Nephron progenitor cell (in vitro differentiated cells): ENCODE results near the gene TYMS.

Experiments
- DNase-seq: peaks from one replicate; pipeline ENCODE4 v3.0.0; 2021
- H3K27ac Mint-ChIP-seq: 2 replicates; pipeline ENCODE4 v1.8.0; 2021; ENCODE audit warnings: mild to moderate bottlenecking, moderate library complexity, mixed read lengths
- H3K27me3 Mint-ChIP-seq: 2 replicates; pipeline ENCODE4 v1.8.0; 2021; ENCODE audit warnings: mild to moderate bottlenecking, low read depth, mixed read lengths; ENCODE audit not compliant: poor library complexity
- H3K36me3 Mint-ChIP-seq: 2 replicates; pipeline ENCODE4 v1.8.0; 2021; ENCODE audit warnings: low read depth, mixed read lengths
- H3K4me1 Mint-ChIP-seq: 2 replicates; pipeline ENCODE4 v1.8.0; 2021; ENCODE audit warnings: mixed read lengths
- H3K4me3 Mint-ChIP-seq: 2 replicates; pipeline ENCODE4 v1.8.0; 2021; ENCODE audit warnings: mild to moderate bottlenecking, moderate library complexity, mixed read lengths
- H3K9me3 Mint-ChIP-seq: 2 replicates; pipeline ENCODE4 v1.8.0; 2021; ENCODE audit warnings: mild to moderate bottlenecking, moderate library complexity, mixed read lengths
- TF ChIP-seq, protein P1 (sequence below): fragments of 200-600 bp; sonication (generic); IDR thresholded peaks from 2 replicates; pipeline ENCODE4 v1.5.0; 2021; ENCODE audit warnings: antibody characterized with exemption

Gene TYMS

DNA sequence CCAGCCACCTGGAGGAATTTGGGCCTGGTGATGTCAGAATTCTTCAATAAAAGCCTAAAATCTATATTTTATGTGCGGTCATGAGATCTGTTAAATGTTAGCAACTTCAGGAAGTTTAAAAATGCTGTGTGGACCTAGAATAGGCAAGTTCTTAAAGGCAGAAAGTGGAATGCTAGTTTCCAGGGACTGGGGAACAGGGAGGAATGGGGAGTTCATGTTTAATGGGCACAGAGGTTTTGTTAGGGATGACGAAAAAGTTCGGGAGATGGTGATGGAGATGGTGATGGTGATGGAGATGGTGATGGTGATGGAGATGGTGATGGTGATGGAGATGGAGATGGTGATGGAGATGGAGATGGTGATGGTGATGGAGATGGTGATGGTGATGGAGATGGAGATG, 9.2 kb downstream of the TYMS start:
- H3K27me3 Mint-ChIP-seq: no peaks in the 10 kb centered on the region
- H3K4me3 Mint-ChIP-seq: no peak overlapping the region
- no peak overlapping the region for H3K27ac Mint-ChIP-seq
- H3K36me3 Mint-ChIP-seq: peaks cover 79% of the 10 kb centered on the region
- peaks cover 34% of the 10 kb centered on the region for H3K9me3 Mint-ChIP-seq
- H3K4me1 Mint-ChIP-seq: no peaks in the 10 kb centered on the region
- TF ChIP-seq, protein P1, sequence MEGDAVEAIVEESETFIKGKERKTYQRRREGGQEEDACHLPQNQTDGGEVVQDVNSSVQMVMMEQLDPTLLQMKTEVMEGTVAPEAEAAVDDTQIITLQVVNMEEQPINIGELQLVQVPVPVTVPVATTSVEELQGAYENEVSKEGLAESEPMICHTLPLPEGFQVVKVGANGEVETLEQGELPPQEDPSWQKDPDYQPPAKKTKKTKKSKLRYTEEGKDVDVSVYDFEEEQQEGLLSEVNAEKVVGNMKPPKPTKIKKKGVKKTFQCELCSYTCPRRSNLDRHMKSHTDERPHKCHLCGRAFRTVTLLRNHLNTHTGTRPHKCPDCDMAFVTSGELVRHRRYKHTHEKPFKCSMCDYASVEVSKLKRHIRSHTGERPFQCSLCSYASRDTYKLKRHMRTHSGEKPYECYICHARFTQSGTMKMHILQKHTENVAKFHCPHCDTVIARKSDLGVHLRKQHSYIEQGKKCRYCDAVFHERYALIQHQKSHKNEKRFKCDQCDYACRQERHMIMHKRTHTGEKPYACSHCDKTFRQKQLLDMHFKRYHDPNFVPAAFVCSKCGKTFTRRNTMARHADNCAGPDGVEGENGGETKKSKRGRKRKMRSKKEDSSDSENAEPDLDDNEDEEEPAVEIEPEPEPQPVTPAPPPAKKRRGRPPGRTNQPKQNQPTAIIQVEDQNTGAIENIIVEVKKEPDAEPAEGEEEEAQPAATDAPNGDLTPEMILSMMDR: no peak
- DNase-seq: no peak

DNA sequence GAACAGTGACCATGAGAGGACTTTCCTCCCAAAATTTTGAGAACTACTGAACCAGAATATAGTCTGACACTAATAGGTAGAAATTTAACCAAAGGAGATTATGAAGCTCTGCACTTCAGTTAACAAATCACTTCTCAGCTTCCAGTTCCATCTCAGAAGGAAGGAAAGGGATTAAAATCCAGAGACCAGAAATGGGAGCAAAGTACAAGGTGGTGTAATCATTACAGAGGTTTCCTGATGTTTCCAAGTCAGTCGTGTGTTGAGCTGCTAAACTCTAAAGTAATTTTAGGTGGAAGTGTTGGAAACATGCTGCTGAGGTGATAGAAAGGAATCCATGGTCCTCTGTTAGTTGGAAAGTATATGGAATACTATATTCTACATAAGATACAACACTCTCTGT, 10.8 kb downstream of the TYMS start:
- peaks cover 76% of the 10 kb centered on the region for H3K36me3 Mint-ChIP-seq
- peaks cover 23% of the 10 kb centered on the region for H3K9me3 Mint-ChIP-seq
- H3K27ac Mint-ChIP-seq: peak overlapping the region; percentile 40
- DNase-seq: no peak
- no peaks in the 10 kb centered on the region for H3K27me3 Mint-ChIP-seq
- no peak overlapping the region for H3K4me3 Mint-ChIP-seq
- no peaks in the 10 kb centered on the region for H3K4me1 Mint-ChIP-seq
- TF ChIP-seq, protein P1: no peak

DNA sequence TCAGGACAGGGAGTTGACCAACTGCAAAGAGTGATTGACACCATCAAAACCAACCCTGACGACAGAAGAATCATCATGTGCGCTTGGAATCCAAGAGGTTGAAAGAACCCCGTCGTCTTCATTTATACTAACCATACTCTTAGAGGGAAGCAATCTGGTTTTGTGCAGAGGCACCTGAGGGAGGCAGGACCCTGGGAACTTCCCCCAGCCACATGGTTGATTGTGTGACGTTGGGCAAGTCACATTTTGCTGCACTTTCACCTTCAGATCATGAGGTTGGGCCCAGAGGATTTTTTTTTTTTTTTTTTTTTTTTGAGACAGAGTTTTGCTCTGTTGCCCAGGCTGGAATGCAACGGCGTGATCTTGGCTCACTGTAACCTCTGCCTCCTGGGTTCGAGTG, 11.6 kb downstream of the TYMS start:
- H3K36me3 Mint-ChIP-seq: peaks cover 70% of the 10 kb centered on the region
- TF ChIP-seq, protein P1: no peak
- H3K4me3 Mint-ChIP-seq: no peak overlapping the region

DNA sequence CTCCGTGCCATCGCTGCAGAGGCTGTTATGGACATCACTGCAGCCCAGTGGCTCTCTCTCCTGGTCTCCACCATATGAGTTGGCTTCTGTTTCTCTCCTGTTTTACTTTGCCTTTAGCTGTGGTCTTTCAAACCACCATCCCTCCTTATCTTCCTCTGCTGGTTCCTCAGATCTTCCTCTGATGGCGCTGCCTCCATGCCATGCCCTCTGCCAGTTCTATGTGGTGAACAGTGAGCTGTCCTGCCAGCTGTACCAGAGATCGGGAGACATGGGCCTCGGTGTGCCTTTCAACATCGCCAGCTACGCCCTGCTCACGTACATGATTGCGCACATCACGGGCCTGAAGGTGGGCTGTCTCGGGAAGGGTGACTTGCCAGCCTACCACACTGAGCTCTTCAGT, 13.1 kb downstream of the TYMS start:
- no peak overlapping the region for H3K27ac Mint-ChIP-seq
- TF ChIP-seq, protein P1: no peak
- peaks cover 73% of the 10 kb centered on the region for H3K36me3 Mint-ChIP-seq
- H3K9me3 Mint-ChIP-seq: peaks cover 16% of the 10 kb centered on the region
- no peaks in the 10 kb centered on the region for H3K4me1 Mint-ChIP-seq
- DNase-seq: no peak
- H3K27me3 Mint-ChIP-seq: no peaks in the 10 kb centered on the region
- H3K4me3 Mint-ChIP-seq: no peak overlapping the region

More for the DNA sequence above, 11.6 kb downstream of the TYMS start:
- Mint-ChIP-seq H3K27me3 (no peaks in the 10 kb centered on the region), H3K4me1 (no peaks in the 10 kb centered on the region), H3K27ac (no peak overlapping the region), H3K9me3 (peaks cover 18% of the 10 kb centered on the region)
- DNase-seq: no peak

DNA sequence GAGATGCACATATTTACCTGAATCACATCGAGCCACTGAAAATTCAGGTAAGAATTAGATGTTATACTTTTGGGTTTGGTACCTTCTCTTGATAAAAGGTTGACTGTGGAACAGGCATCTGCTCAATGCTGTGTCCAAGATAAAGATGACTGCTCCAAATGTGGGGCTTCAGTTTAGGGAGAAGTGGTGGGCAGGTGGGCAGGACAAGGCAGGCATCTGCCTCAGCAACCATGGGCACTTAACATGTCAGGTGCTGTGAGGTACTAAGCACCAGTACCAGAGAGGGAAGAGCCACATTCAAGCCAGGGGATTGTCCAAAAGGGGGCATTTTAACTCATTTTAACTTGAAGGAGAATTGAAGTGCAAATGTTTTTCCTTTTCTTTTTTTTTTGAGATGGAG, 14.0 kb downstream of the TYMS start:
- no peaks in the 10 kb centered on the region for H3K4me1 Mint-ChIP-seq
- TF ChIP-seq, protein P1: no peak
- DNase-seq: no peak
- no peak overlapping the region for H3K27ac Mint-ChIP-seq
- H3K4me3 Mint-ChIP-seq: no peak overlapping the region
- no peaks in the 10 kb centered on the region for H3K27me3 Mint-ChIP-seq
- peaks cover 8% of the 10 kb centered on the region for H3K9me3 Mint-ChIP-seq
- peaks cover 71% of the 10 kb centered on the region for H3K36me3 Mint-ChIP-seq

DNA sequence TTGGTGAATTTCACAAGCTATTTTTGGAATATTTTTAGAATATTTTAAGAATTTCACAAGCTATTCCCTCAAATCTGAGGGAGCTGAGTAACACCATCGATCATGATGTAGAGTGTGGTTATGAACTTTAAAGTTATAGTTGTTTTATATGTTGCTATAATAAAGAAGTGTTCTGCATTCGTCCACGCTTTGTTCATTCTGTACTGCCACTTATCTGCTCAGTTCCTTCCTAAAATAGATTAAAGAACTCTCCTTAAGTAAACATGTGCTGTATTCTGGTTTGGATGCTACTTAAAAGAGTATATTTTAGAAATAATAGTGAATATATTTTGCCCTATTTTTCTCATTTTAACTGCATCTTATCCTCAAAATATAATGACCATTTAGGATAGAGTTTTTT, 15.9 kb downstream of the TYMS start:
- H3K4me3 Mint-ChIP-seq: no peak overlapping the region
- H3K36me3 Mint-ChIP-seq: peaks cover 68% of the 10 kb centered on the region

More for the DNA sequence above, 15.9 kb downstream of the TYMS start:
- H3K9me3 Mint-ChIP-seq: no peaks in the 10 kb centered on the region
- H3K4me1 Mint-ChIP-seq: no peaks in the 10 kb centered on the region
- TF ChIP-seq, protein P1: no peak
- DNase-seq: no peak
- H3K27me3 Mint-ChIP-seq: no peaks in the 10 kb centered on the region
- no peak overlapping the region for H3K27ac Mint-ChIP-seq
